ENCODE data around the gene ZNF69. TPM values are rescaled to one million over a fixed set of nuclear protein-coding genes. Genes with fewer than 3 reads are reported as not detected.
"Not testable (repeated sequence)": the region's sequence is repeated elsewhere in the genome, so short reads cannot be mapped to it uniquely, and the experiment has no call there.

ZNF69 gene
- total RNA-seq: 0.98 and 1.3 TPM in 2 replicates

DNA sequence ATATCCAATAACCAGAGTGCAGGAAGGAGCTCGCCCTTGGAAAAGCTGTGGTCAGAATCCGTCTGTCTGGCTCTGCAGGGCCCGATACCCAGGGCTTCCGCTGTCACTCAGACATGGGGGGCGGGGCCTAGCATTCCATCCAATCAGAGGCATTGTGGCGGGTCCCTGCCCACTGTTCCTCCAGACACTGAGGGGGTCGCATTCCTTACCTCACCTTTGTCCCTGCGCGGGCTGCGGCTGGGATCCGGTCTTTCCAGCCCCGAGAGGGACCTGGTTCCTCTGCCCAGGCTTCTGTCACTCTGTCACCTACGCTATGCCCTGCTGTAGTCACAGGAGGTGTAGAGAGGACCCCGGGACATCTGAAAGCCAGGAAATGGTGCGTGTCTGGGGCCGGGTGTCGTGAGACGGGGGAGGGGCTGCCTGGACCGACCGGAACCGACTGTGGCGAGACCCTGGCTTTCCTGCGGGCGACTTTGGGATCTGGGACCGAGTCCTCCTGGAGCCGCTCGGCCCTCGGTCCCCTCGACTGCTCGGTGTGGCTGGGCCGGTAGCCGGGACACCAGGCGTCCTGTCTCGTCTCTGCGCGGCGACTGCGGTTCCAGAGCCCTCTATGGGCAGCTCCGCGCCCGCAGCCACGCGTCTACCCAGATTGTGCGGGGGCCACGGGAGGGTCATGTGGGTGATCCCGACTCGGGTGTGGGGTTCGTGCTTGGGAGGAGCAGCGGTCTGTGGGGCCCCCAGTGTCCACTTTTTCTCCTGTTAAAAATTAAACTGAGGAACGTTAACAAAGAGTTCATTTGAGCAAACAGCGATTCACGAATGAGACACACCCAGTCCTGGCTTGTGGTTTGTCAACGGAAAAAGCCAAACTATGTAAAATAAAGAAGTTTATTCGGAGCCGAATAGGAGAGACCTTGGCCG, at the start of gene ZNF69:
TSS of gene ZNF69 (plus strand) at position 172 of the 921 bp plus-strand sequence. CDS start at position 314, 142 bp downstream.
- intact Hi-C loops (cut with micrococcal nuclease): loop anchor here (1.0 kb wide), 1 partner anchor 35 kb away; no protein-coding TSS in a partner anchor

DNA sequence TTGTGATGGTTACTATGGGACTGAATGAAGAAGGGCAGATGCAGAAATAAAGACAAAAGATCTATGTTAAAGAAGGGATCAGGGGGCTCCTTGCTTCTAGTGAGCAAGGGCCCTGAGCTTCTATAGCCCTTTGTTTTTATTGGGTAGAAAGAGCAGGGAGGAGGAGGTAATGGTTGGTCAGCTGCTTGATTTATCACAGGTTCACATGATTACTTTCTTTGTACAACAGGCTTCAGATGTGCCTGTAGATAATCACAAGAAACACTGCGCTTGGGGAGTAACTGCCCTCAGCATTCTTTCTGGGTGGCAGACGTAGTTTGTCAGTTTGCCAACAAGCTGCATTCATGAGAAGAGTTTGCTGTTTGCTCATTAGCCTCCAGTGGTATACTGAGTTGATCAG, 43.9 kb upstream of the ZNF69 start:
- intact Hi-C loops (cut with micrococcal nuclease): no loop called here

DNA sequence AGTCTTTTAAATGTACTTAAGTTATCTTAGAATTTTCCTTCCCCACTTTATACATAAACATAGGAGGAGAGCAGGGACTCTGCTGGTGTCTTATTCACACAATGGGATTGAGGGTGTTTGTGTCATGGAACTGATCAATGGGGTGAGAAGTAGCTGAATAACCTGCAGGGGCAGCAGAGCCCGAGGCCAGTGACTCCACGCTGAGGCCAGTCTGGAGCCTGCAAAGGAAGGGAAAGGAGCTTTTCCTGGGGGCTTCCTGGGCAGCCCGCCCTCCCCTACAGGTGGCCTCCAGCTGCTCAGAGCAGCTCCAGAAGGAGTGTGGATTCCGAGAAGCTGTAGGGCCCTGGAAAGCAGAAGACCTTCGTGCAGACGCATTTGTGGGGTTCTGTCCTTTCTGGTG, 40.0 kb upstream of the ZNF69 start:
- intact Hi-C loops (cut with micrococcal nuclease): loop anchor here (1.0 to 2.0 kb wide), 2 partner anchors 33 to 77 kb away; partner anchors contain the start of genes ZNF440 and ZNF700

DNA sequence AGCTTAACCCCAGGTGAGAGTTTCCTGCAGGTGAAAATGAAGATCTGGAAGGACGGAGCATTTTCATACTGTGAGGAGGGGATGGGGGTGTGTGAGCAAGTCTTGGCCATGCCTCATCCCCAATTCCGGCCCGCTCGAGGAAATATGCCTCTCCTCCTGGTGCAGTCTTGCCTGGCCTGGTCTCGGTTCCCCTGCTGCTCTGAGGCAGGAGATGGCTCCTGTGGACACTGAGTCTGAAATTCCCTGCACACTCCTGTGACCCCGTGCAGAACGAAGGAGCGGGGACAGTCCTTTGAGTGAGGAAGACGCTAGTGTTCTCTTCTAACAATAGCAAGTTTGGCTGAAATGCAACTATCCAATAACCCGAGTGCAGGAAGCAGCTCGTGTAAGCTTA, 39.4 kb upstream of the ZNF69 start:
- intact Hi-C loops (cut with micrococcal nuclease): loop anchor here (1.0 to 2.0 kb wide), 2 partner anchors 34 to 77 kb away; partner anchors contain the start of genes ZNF440 and ZNF700

DNA sequence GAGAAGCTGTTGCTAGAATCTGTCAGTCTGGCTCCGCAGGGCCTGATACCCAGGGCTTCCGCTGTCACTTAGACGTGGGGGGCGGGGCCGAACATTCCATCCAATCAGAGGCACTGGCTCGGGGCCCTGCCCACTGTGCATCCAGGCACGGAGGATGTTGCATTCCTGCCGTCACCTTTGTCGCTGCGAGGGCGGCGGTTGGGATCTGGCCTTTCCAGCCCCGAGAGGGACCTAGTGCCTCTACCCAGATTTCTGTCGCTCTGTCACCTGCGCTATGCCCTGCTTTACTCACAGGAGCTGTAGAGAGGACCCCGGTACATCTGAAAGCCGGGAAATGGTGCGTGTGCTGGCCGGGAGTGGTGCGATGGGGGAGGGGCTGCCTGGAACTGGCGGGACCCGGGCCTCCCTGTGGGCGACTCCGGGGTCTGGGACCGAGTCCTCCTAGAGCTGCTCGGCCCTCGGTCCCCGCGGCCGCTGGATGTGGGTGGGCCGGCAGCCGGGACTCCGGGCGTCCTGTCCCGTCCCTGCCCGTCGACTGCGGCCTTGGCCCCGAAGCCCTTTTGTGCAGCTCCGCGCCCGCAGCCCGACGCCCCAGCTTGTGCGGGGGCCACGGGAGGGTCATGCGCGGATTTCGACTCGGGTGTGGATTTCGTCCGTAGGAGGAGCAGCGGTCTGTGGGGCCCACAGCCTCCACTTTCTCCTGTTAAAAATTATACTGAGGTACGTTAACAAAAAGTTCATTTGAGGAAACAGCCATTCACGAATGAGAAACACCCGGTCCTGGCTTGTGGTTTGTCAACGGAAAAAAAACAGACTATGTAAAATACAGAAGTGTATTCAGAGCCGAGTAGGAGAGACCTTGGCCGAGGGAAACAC, 38.8 kb upstream of the ZNF69 start, which contains the start of gene ZNF439:
TSS of gene ZNF439 (plus strand) at position 133 of the 876 bp plus-strand sequence. CDS start at position 275, 142 bp downstream.
- intact Hi-C loops (cut with micrococcal nuclease): loop anchor here (1.0 to 2.0 kb wide), 2 partner anchors 35 to 76 kb away; partner anchors contain the start of genes ZNF440 and ZNF700

DNA sequence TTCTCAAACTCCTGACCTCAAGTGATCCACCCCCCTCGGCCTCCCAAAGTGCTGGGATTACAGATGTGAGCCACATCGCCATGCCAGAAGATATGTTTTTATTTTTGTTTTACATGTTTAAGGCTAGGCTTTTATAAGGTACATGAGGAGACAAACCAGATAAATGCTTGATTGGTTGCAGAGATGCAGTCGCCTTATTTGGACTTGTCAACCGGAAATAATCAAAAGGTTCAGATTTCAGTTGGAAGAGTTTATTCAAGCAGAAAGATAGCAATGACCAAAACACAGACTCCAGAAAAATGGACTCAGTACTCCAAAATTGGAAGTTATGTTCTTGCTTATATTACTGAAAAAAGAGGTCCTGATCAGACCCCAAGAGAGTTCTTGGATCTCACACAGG, 37.3 kb upstream of the ZNF69 start:
- intact Hi-C loops (cut with micrococcal nuclease): not testable (repeated sequence)

DNA sequence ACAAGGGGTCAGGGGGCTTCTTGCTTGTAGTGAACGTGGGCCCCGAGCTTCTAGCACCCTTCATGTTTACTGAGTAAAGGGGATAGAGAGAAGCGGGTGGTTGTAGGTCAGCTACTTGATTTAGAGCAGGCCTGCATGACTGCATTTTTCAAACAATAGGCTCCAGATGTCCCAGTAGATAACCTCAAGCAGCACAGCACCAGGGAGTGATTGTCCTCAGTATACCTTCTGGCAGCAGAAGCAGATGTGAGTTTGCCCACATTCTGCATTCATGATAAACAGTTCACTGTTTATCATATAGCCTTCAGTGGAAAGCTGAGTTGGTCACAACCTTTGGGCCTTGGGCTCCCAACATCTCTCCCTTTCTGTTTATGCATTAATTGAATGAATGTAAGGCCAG, 34.2 kb upstream of the ZNF69 start:
- intact Hi-C loops (cut with micrococcal nuclease): no loop called here

DNA sequence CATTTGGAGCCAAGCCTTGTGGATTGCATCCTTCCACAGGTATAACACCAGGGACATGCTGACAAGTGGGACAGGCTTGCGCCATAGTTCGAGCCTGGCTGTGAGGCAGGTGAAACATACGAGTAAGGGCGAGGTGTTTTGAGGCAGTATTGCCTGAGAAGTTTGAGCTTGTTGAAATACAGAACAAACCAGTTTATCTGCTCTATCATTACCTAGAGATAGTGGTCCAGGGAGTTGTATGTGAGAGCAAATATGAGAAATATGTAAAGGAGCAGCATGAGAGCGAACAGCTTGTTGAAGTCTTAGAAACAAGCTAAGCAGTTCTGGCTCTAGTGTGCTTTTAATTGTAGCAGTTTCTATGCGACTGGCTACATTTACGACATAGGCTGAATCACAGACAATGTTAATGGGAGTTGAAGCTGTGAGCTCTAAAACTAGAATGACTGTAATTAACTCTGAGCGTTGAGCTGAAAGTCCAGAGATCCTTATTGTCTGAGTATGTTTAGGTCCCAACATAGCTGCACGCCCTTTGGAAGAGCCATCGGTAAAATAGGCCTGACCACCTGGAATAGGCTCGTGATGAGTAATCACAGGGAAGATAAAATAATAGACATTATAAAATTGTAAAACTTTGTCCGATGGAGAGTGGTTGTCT, 30.9 kb upstream of the ZNF69 start:
- intact Hi-C loops (cut with micrococcal nuclease): no loop called here

DNA sequence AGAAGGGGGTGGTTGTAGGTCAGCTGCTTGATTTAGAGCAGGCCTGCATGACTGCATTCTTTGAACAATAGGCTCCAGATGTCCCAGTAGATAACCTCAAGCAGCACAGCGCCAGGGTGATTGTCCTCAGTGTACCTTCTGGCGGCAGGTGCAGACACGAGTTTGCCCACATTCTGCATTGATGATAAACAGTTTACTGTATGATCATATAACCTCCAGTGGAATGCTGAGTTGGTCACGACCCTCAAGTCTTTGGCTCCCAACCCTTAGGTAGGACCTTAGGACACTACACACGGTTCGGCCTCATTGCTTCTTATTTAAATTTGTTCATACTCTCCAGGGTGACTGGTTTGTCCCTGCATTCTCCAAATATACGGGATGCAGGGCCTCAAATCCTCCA, 26.9 kb upstream of the ZNF69 start:
- intact Hi-C loops (cut with micrococcal nuclease): no loop called here

DNA sequence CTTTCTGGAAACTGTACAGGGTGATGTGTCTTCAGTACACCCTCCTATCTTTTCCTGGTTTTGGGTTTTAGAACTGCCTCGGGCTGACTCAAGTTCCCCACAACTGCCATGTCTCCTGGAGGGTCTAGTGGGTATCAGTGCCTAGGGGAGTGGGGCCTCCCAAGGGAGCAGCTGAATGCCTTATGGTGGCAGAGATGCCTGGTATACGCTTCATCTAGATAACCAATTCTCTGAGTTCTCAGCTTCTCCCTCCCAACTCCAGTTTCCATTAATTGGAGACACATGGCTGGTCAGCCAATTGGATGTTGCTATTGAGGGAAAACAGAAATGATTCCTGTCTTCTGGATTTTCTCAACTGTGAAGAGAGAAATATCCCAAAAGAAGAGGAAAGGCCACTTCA, 26.3 kb upstream of the ZNF69 start:
- intact Hi-C loops (cut with micrococcal nuclease): no loop called here

DNA sequence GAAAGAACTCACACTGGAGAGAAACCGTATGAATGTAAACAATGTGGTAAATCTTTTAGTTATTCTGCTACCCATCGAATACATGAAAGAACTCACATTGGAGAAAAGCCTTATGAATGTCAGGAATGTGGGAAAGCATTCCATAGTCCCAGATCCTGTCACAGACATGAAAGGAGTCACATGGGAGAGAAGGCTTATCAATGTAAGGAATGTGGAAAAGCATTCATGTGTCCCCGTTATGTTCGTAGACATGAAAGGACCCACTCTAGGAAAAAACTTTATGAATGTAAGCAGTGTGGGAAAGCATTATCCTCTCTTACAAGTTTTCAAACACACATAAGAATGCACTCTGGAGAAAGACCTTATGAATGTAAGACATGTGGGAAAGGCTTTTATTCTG, 19.8 kb upstream of the ZNF69 start:
- intact Hi-C loops (cut with micrococcal nuclease): not testable (repeated sequence)

DNA sequence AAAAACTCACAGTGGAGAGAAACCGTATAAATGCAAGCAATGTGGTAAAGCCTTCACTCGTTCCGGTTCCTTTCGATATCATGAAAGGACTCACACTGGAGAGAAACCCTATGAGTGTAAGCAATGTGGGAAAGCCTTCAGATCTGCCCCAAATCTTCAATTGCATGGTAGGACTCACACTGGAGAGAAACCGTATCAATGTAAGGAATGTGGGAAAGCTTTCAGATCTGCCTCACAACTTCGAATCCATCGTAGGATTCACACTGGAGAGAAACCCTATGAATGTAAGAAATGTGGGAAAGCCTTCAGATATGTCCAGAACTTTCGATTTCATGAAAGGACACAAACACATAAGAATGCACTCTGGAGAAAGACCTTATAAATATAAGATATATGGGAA, 19.4 kb upstream of the ZNF69 start:
- intact Hi-C loops (cut with micrococcal nuclease): no loop called here

DNA sequence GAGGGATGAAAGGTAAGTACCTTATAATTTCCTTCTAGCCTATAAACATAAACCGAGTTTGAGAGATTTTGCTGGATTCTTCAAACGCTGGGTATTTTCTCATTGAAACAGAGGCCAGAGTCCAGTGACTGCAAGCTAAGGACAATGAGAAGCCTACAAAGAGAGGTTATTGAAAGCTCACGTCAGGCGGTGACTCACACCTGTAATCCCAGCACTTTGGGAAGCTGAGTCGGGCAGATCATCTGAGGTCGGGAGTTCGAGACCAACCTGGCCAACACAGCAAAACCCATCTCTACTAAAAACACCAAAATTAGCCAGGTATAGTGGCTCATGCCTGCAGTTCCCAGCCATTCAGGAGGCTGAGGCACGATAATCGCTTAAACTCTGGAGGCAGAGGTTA, 15.0 kb upstream of the ZNF69 start:
- intact Hi-C loops (cut with micrococcal nuclease): no loop called here

DNA sequence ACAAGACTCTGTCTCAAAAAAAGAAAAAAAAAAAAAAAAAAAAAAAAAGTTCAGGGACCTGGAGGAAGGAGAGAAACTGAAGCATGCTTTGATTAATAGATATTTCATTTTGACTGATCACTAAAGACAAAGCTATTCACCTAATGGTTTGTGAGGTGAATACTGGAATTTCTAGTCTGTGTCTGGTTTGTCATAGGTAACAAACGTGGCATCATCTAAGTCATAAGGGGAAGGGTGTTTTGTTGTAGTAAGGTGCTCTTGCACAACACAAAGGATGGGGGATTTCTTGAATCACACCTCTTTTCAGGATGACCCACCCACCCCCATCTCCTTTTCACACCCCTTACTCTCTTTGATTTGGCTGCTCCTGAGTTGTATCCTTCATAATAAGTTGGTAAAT, 13.8 kb upstream of the ZNF69 start:
- intact Hi-C loops (cut with micrococcal nuclease): no loop called here

DNA sequence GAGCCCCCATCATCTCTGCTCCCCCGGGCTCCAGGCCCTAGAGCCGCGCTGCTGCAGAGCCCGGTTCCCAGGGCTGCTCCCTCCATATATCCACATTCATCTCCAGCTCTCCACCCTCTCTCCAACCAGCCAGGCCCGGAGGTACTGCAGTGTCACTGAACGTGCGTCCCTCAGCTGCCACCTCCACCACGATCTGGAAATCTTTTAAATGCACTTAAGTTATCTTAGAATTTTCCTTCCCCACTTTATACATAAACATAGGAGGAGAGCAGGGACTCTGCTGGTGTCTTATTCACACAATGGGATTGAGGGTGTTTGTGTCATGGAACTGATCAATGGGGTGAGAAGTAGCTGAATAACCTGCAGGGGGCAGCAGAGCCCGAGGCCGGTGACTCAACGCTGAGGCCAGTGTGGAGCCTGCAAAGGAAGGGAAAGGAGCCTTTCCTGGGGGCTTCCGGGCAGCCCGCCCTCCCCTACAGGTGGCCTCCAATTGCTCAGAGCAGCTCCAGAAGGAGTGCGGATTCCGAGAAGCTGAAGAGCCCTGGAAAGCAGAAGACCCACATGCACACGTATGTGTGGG, 7.8 kb upstream of the ZNF69 start:
- intact Hi-C loops (cut with micrococcal nuclease): loop anchor here (2.0 to 5.0 kb wide), 3 partner anchors 45 to 213 kb away; partner anchors contain the start of genes ZNF491 and ZNF700

DNA sequence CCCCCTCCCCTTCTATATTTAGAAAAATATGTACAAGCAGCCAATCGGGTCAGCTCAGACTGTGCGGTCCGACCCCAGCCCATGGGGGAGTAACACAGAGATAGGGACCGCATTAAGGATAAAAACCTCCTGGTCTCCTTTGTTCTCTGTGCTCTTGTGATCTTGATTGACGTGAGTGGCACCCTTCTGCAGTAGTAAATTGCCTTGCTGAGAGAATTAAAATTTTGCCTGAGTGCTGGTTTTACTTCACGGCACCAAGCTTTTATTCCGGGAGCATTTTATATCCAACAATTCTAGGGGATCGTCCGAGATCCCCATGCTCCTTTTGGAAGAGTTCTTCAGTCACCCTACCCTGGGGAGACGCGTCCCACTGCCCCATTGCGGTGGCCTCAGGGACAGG, 7.0 kb upstream of the ZNF69 start:
- intact Hi-C loops (cut with micrococcal nuclease): loop anchor here (2.0 to 5.0 kb wide), 3 partner anchors 44 to 212 kb away; partner anchors contain the start of genes ZNF491 and ZNF700

DNA sequence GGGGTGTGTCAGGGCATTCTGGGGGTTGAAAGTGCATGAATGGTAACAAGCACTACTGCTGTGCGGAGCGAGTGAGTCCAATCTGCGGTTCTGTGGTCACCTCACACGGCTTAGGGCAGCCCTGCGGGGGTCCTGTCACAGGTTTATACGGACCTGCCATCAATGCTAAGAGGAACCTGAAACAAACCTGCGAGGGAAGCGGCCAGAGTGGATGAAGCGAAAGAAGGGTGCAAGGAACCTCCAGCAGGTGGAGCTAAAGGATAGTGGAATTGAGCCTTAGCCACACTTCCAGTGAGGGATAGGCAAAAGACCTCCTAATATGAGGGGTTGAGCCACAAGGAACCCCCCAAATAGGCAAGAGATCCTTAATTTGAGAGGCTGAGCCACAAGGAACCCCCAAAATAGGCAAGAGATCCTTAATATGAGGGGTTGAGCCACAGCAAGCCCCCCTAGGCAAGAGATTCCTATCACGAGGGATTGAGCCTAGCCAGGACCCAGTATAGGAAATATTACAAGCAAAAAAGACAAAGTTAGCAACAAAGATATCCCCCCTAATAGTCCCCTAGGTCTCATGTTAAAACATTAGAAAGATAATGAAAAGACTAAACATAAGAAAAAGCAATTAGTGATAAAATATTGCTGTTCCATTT, 6.3 kb upstream of the ZNF69 start:
- intact Hi-C loops (cut with micrococcal nuclease): loop anchor here (1.0 to 5.0 kb wide), 5 partner anchors 44 to 260 kb away; partner anchors contain the start of genes ZNF491 and ZNF700

DNA sequence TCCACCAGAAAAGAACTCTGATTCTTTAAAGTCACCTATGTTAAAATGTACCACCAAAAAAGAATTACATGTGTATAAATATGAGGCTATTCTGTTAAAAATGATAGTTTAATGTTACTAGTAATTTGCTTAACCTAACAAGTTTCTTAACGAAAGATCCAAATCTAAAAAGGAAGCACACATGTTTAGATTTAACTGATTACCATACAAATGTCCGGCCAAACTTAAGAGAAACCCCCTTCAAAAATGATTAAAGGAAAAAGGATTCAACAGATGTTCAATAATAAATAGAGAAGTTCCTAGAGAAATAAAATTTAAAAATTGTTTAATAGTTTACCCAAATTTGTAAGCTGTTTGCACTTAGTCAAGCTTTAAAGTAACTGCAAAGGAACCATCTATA, 5.0 kb upstream of the ZNF69 start:
- intact Hi-C loops (cut with micrococcal nuclease): loop anchor here (5.0 kb wide), 1 partner anchor 210 kb away; no protein-coding TSS in a partner anchor

DNA sequence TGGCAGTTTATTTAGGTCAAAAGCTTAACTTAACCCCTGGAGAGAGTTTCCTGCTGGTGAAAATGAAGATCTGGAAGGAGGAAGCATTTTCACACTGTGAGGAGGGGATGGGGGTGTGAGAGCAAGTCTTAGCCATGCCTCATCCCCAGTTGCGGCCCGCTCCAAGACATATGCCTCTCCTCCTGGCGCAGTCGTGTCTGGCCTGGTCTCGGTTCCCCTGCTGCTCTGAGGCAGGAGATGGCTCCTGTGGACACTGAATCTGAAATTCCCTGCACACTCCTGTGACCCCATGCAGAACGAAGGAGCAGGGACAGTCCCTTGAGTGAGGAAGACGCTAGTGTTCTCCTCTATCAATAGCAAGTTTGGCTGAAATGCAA, 360 bp upstream of the ZNF69 start:
- intact Hi-C loops (cut with micrococcal nuclease): no loop called here

DNA sequence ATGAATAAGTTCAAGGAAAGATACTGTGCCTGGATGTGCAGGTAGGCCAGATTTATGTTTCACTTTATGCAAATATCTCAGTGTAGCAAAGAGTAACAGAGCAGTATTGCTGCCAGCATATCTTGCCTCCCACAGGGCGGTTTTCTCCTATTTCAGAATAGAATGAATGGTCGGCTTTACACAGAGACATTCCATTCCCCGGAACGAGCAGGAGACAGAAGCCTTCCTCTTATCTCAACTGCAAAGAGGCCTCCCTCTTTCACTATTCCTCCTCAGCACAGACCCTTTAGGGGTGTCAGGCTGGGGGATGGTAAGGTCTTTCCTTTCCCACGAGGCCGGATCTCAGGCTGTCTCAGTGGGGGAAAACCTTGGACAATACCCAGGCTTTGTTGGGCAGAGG, 2.3 kb downstream of the ZNF69 start:
- intact Hi-C loops (cut with micrococcal nuclease): not testable (repeated sequence)

Measured in T-helper 1 cell treated with Interleukin-12 subunit alpha and Interleukin-12 subunit beta and Interleukin-4 antibody, amounts not matched to agents 30 ng/mL and 1 ng/mL, for 36 hours (primary cell).